Esophagus muscularis mucosa (tissue), 3 donors: Measurements from ENCODE around the gene ANTKMT.

Source experiments
- POLR2A ChIP-seq: fragments of 450-650 bp; IDR thresholded peaks from one replicate; pipeline ENCODE4 v1.6.1; 2017; ENCODE audit warnings: antibody characterized with exemption, moderate library complexity, mild to moderate bottlenecking, low read depth
- POLR2AphosphoS5 ChIP-seq, 2 donors: sonication (generic); formaldehyde crosslinking; IDR thresholded peaks; one replicate each; pipeline ENCODE4 v1.6.1; 2017; ENCODE audit warnings: antibody characterized with exemption in 2 of 2
- TF ChIP-seq, protein P1 (sequence below), 3 experiments: fragments of 200-600 bp in 2 of 3; fragments of 450-650 bp in 1 of 3; sonication (generic) in 2 of 3; IDR thresholded peaks; one replicate each; pipeline ENCODE4 v1.5.1; 2017 to 2019; ENCODE audit warnings: antibody characterized with exemption in 3 of 3, mild to moderate bottlenecking in 2 of 3, moderate library complexity in 1 of 3

- TF ChIP-seq POLR2A (no peak), POLR2AphosphoS5 (IDR thresholded peaks at IDR 0.05) (no peak)
- TF ChIP-seq, protein P1, sequence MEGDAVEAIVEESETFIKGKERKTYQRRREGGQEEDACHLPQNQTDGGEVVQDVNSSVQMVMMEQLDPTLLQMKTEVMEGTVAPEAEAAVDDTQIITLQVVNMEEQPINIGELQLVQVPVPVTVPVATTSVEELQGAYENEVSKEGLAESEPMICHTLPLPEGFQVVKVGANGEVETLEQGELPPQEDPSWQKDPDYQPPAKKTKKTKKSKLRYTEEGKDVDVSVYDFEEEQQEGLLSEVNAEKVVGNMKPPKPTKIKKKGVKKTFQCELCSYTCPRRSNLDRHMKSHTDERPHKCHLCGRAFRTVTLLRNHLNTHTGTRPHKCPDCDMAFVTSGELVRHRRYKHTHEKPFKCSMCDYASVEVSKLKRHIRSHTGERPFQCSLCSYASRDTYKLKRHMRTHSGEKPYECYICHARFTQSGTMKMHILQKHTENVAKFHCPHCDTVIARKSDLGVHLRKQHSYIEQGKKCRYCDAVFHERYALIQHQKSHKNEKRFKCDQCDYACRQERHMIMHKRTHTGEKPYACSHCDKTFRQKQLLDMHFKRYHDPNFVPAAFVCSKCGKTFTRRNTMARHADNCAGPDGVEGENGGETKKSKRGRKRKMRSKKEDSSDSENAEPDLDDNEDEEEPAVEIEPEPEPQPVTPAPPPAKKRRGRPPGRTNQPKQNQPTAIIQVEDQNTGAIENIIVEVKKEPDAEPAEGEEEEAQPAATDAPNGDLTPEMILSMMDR (IDR thresholded peaks at IDR 0.05), result no peak
Observed at GRCh38 chr16:765488-765865, 44.5 kb downstream of the ANTKMT start.
